H1 (cell line): ENCODE results near the gene SND1. TPM values are rescaled to one million over a fixed set of nuclear protein-coding genes. Genes with fewer than 3 reads are reported as not detected.

Experiments used
- RAD21 ChIP-seq, 2 experiments: IDR thresholded peaks in 1 of 2; conservative IDR thresholded peaks in 1 of 2; 2 replicates each; pipeline ENCODE4 v1.6.1; 2011; ENCODE audit warnings: low read depth in 2 of 2, low read length in 2 of 2, improper control_type of control experiment in 1 of 2, inconsistent platforms in 1 of 2, mild to moderate bottlenecking in 1 of 2, moderate library complexity in 1 of 2
- polyA plus RNA-seq, 7 experiments: library from polyadenylated mRNA; depleted of rRNA in 3 of 7; stranded (reverse) in 5 of 7; unstranded in 2 of 7; fragments of >200 nt in 5 of 7; fragments of 200-250 nt in 2 of 7; gene quantifications; 1 replicate in 5 of 7; 2 replicates in 1 of 7; 4 replicates in 1 of 7; pipeline versions ENCODE4 v1.2.1 to v1.2.3, GENCODE V29; 2011 to 2013; ENCODE audit warnings: missing spikeins in 2 of 7, mixed read lengths in 2 of 7
- total RNA-seq: library from RNA; stranded (reverse); fragmentation: NEBNext Ultra II Directional; extraction: Animal tissue kit (Norgen Biotek cat#: 25700); gene quantifications from 2 replicates; pipeline ENCODE4 v1.2.1, GENCODE V29; 2021

Gene SND1
- total and polyA plus RNA-seq, 2 of the 8 experiments (the other 6 are each of a cell fraction or from before 2014, with no cell fraction given): 122 to 290 TPM

DNA sequence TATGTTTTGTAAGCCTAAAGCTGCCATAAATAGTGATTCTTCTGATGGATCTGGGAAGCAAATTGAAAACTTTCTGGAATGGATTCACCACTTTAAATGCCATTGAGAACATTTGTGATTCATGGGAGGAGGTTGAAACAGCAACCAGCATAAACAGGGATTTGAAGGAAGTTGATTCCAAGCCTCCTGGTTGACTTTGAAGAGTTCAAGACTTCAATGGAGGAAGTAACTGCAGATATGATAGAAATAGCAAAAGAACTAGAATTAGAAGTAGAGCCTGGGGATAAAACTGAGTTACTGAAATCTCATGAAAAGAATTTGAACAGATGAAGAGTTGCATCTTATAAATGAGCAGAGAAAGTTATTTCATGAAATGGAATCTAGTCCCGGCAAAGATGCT lies 280.1 kb downstream of the SND1 start (continued):
- no peak for TF ChIP-seq RAD21 (IDR thresholded peaks at IDR 0.05 in 1 of 2, conservative IDR thresholded peaks at IDR 0.05 in 1 of 2; ENCODE audit: low read depth in 2 of 2, low read length in 2 of 2)
- TF ChIP-seq, all 59 proteins: peak for 0
